GM15510 (cell line): ENCODE data around the gene VEPH1.

Experiments
- POLR2A ChIP-seq: IDR thresholded peaks from 3 replicates; pipeline ENCODE4 v1.6.1; 2011; ENCODE audit warnings: borderline replicate concordance; ENCODE audit not compliant: insufficient read length; ENCODE audit errors: extremely low read depth

The VEPH1 gene

DNA sequence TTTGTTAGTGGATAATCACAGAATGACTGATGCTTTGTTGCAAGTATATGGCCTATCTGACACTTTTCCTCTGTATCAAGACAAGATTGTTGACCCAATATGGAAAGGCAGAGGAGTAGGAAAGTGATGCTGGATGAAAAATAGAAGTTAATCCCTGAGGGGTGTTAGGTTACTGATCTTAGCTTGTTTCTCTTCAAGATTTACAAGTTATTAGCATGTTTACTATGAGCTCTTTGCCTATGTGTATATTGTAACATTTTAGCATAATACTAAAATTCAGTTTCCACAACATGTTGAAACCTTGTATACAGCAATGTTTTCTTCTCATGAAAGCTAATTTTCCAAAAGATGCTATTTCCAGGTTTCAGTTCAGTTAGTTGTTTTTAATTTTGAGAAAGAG is 222.9 kb downstream of the VEPH1 start:
- no peak for TF ChIP-seq POLR2A

DNA sequence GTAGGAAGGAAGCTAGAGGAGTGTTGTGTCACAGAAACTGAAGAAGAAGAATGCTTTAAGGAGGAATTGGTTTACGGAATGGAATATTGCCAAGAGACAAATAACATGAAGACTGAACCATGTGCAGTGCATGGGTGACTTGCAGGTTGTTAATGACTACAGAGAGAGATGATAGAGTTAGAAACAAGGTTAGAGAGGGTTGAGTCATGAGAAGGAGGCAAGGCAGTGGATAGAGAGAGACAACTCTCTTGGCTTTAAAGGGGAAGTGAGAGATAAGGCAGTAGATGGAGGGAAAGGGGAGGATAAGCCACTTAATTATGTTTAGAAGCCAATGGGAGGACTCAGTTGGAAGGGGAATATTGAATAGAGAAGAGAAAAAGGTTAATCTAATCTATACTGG is 224.0 kb downstream of the VEPH1 start:
- no peak for TF ChIP-seq POLR2A

DNA sequence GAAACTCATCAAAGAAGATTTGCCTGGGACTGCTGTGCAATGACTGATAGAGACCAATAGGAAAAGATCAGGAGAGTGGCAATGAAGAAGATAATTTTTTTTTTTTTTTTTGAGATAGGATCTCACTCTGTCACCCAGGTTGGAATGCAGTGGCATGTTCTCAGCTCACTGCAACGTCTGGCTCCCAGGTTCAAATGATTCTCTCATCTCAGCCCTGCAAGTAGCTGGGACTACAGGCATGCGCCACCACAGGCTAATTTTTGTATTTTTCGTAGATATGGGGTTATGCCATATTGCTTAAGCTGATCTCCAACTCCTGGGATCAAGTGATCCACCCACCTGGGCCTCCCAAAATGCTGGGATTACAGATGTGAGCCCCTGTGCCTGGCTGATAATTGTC is 226.4 kb downstream of the VEPH1 start:
- TF ChIP-seq POLR2A: no peak

DNA sequence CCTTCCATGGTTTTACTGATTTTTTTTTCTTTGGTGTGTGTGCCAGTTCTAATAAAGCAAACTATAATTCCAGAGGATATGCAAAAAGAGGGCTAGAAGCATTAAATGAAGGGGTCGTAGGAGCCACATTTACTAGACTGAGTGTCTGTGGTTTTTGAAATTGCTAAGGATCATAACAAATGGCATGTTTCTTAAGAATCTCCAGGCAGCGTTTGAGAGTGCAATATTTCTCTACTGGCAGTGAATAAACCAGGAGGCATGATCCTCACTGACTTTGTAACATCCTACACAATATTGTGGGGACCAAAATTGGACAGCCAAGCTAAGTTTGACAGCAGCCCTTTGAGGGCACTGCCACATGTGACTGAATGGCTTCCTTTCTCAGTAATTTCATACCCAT is 227.4 kb downstream of the VEPH1 start:
- no peak for TF ChIP-seq POLR2A

DNA sequence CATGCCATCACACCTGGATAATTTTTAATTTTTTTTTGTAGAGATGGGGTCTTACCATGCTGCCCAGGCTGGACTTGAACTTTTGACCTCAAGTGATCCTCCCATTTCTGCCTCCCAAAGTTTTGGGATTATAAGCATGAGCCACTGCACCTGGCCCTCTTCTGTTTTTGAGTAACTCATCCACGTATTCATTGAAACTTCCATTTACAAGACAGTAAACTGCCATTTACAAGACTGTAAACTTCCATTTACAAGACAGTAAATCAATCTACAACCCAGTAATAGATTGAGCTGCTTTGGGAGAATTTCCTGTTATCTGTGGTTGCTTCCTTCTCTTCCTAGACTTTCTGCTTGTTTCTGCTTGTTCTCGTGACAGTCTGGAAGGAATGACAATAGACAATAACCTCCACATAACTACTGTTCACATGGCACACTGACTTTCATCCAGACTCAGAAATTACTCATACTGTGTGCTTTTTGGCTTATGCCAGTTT is 228.5 kb downstream of the VEPH1 start:
- TF ChIP-seq POLR2A: no peak

DNA sequence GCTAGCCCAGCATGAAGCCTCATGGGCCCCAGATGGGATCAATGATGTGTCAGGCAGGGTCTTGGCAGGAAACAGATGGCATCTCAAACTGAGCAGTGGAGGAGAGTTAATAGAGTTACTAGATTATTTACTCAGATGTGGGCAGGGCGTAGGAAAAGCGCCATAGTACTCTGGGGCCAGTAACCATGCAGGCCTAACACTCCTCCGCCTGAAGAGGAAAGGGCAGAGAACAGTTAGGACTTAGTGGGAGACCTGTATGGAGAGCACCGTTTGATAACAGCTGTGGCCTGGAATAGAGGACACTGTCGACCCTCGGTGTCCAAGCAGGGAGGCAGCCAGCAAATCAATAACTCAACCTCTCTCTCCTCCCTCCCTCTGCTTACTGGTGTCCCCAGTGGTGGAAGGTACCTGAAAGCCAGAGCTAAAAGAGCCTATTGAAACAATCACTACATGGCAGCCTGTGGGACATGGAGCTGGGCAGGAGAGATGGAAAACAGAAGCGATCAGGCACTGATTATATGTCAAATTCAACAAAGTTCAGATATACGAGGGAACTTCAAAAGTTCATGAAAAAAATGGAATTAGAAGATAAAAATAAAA is 231.8 kb downstream of the VEPH1 start:
- TF ChIP-seq POLR2A: no peak

DNA sequence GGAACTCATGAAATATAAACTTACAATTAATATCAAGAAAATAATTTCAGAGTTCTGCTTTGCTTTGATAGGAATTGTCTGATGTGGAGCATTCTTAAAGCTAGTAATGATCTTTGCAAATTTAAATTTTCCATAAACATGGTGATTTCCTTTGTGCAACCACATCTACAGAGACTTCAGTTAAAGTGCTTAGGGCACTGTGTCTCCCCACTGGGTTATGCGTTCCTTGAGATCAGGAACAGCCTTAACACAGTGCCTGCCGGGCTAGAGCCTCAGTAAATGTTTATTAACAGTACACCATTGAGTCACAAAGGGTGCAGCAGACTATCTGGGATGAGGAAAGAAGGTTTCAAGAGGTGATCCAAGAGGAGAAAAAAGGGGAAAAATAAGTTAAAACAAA is 235.2 kb downstream of the VEPH1 start:
- TF ChIP-seq POLR2A: no peak

DNA sequence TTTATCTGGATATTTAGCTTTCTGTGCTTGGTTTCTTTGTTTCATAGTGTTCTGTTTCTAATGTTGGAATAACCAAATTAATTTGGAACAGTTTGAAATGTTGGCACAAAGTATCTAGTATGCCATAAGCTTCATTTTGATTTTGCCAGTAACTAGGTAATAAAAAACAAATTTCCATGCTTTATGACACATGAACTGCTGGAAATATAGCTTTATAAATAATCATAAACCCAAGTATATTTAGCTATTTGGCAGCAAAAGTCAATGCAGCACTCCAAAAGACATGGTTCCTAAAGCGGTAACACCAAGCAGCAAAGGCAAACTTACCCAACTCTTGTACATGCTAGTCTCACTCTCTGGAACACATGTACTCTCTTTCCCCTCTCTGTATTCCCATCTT is 237.3 kb downstream of the VEPH1 start:
- no peak for TF ChIP-seq POLR2A

DNA sequence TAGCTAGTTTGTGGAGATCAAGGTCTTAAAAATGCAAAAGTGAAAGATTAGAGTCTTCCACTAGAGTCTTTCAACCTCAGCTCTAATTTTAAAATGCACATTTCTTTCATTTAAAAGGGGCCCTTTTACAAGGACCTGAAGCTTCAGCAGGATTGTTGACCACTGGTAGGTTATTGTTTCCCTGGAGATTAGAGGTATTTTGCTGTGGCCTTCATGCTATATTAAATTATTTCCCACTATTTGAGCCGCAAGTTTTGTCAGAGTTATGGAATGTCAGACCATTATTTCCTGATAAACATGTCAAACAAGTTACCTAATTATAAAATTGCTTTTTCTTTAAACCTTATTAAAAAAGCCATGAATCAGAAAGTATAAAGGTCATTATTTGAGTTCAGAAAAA is 240.2 kb downstream of the VEPH1 start:
- TF ChIP-seq POLR2A: no peak

DNA sequence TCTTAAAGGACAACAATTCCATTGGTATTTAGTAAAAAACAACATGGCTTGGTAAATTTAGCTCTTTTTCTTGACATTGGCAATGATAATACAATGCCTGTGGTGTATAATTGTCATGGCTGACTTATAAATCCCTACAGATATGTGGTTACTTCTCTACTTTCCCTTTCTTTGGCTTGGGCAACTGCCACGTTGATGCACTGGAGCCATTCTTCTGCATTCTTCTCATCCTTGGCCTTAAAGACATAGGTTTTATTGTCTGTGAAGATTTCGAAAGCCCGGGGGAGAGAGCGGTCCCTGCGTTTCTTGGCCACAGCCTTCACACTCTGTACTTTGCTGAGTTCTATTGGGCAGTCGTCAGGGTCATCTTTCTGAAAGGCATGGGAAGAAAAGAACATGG is 242.2 kb downstream of the VEPH1 start:
- TF ChIP-seq POLR2A: no peak

DNA sequence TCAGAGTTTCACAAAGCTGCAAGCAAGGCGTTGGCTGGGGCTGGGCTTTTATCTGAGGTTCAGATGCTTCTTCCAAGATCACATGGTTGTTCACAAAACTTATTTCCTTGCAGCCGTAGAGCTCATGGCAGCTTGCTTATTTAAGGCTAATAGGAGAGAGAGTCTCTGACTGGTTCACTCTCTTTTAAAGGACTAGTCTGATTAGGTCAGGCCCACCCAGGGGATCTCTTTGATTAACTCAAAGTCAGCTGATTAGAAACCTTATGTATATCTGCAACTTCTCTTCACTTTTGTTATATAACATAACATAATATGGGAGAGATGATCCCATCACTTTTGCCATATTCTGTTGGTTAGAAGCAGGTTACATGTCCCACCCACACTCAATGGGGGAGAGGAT is 243.4 kb downstream of the VEPH1 start:
- no peak for TF ChIP-seq POLR2A

DNA sequence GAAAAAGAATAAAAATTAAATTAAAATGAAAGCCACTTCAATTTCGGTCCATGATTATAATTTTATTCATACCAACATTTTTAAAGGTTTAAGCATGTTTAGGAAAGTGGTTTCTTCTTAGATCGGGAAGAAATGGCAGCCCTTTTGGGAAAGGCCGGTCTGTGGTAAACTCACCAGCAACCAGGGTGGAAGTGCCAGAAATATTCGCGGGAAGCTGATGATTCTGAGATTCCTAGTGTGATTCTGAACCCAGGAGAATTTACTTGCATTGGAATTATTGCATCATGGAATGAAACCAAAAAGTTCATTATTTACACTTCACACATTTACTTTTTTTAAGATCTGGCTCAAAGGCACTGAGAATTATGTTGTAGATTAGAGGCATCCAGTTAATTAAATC is 246.1 kb downstream of the VEPH1 start:
- no peak for TF ChIP-seq POLR2A

DNA sequence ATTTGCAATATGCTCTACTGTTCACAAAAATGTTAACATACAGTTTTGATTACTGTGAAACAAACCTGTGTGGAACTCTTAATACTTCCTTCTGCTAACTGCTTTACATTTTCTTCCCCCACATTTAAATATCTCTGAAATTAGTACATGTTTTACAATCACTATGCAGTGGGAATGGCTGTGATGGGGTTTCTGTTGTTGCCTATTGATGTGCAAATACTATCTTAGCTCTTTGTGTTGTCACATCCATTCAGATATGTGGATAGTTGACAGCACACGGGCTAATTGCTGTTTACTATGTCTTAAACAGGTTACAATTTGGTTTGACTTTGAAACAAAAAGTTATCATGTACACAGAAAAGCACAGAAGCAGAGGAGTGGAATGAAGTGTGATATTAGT is 247.4 kb downstream of the VEPH1 start:
- no peak for TF ChIP-seq POLR2A

DNA sequence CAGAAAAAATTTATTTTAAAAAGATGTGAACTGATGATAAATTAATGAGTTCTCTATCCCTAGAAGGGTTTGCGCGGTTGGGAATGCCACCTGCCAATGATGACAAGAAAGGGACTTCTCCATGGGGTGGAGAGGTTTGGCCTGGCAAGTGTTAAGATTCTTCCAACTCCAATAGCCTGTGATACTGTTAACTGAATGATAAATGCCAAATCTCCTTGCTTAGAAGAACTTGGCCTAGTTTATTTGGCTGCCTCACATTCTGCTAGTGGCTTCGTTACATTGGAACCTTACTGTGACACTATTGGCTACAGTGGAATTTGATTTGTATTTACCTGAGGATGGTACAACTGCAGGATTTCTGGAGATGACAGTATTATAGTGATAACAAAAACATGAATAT is 251.5 kb downstream of the VEPH1 start:
- TF ChIP-seq POLR2A: no peak

DNA sequence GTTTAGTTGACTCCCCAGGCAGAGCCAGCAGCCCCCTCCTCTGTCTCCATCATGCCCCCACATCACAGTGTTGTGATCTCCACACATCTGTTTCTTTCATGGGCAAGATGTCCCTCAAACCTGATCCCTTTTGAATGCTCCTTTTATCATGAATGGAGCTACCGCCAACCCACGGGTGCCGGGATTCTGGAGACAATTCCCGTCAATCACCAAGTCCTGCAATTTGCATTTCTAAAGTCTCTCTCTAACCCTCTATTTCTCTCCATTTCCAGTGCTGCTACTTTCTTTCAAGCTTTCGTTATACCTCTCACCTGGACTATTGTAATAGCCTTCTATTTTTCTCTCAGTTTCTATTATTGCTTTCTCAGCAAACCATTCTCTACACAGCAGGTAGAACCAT is 253.6 kb downstream of the VEPH1 start:
- TF ChIP-seq POLR2A: no peak

DNA sequence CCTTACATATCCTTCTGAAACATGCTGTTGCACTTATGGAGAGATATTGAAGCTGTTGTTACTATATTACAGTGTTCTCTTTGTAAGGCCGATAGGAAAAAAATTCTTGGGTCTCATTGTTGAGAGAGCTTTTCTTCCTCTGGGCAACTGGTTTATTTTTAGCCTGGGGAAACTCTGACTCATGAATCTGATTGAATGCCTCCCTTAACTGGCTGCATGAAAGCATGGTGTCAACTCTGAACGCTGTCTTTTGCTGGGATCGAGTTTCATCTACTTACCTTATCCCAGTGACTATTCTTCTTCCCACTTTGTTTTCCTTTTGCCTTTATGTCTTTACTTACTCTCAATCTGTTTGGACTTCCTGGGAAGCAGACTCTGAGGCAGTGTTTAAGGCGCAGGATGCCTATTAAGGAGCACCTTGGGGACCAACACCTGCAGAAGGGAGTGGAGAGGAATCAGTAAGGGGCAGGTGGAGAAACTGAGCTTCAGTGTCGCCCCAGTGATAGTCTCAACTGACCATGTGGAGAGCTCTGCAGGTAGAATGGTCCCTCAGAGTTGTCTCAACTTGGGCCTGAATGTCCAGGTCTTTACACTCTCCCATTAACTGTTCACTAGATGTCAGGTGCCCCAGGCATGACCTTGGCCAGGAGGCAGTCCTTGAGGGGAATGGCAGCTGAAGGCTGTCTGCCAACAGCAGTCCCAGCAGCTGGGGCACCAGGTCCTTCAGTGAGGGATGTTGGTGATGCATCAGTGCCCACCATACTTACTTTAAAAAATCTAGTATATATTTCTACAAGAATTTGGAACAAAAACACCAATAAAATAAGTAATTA is 254.4 kb downstream of the VEPH1 start:
- no peak for TF ChIP-seq POLR2A
